ENCODE data around the gene KCNN2.

The KCNN2 gene

DNA sequence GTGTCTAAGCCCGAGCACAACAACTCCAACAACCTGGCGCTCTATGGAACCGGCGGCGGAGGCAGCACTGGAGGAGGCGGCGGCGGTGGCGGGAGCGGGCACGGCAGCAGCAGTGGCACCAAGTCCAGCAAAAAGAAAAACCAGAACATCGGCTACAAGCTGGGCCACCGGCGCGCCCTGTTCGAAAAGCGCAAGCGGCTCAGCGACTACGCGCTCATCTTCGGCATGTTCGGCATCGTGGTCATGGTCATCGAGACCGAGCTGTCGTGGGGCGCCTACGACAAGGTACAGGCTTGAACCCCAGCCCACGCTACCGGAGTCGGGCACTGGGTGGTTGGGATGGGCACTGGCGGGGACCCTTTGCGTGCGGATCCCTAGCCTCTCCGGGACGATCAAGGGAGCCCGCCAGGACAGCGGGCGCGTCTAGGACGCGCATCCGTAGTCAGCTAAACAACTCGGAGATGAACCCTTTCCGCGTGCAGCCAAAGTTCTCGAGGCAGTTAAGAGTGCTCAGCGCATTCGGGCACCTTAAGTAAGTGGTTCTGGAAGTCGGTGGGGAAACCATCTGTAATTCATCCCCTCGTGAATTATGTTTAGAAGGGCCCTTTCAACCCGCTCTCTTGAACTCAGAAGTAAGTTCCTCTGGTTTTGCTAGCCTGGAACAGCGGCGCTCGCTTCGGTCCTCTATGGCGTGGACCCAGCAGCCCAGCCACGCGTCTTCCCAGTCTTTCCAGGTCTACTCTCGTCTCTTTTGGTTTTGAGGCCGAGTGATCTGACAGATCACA is 1.3 kb downstream of the KCNN2 start:
- DNase-seq: no peak

DNA sequence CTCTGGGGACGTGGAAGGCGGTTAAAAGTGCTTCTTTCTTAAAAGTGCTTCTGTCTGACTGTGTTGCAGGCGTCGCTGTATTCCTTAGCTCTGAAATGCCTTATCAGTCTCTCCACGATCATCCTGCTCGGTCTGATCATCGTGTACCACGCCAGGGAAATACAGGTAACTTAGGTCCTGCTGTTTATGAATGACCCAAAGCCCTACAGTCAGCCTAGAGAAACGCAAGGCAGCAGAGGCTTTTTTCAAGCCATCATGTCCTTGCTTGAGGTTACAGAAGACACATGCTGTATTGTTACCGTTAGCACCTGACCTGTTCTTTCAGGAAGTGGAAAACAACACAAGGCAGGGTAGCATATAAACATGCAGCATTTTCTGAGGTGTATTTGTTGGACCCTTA is 2.0 kb downstream of the KCNN2 start:
- DNase-seq: no peak

DNA sequence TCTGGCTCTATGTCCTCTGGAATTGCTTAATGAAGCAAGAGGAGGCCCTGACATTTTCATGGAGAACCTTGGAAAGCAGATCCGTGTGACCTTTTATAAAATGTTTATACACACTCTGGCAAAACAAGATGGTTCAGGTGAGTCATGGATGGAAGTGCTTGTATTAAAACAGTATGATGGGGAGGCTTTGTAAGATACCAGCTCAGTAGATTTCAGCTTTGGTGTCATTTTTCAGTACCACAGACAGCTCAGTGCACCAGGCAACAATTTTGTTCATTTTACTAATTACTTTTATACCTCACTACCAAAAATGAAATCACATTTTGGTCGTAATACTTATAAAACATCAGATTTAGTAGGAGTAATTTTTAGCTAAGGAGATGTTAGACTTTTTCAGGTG is 5.2 kb downstream of the KCNN2 start:
- no peak for DNase-seq

DNA sequence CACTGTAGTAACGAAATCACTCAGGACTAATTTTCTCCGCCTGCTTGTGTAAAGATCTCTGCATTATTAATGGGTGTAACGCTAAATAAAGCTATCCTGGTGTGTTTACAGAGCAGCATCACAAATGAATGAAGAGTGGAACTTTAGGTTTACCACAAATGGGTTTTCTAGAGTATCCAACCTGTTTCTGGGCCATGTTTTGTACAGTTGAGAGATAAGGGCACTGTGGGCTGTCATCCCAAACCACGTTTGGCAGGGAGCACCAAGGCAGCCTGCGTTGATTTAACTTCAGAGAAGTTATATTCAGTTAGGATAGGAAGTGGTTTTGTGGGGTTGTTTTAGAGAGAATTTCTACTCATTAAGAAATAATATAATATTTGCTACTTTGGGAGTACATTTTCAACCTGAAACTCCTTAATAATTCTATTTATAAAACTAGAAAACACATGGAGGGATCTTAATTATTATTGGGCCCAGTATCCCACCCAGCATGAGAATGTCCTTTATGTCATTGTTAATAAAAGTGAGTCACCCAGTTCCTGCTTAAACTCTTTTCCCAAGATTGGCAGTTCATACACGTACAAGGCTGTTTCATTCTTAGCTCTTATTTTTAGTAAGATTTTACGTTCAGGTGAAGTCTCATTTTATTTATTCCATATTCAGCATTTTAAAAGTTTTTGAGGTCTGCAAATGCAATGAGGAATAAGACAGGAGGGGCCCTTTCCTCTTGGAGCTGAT is 8.0 kb downstream of the KCNN2 start:
- DNase-seq: no peak

DNA sequence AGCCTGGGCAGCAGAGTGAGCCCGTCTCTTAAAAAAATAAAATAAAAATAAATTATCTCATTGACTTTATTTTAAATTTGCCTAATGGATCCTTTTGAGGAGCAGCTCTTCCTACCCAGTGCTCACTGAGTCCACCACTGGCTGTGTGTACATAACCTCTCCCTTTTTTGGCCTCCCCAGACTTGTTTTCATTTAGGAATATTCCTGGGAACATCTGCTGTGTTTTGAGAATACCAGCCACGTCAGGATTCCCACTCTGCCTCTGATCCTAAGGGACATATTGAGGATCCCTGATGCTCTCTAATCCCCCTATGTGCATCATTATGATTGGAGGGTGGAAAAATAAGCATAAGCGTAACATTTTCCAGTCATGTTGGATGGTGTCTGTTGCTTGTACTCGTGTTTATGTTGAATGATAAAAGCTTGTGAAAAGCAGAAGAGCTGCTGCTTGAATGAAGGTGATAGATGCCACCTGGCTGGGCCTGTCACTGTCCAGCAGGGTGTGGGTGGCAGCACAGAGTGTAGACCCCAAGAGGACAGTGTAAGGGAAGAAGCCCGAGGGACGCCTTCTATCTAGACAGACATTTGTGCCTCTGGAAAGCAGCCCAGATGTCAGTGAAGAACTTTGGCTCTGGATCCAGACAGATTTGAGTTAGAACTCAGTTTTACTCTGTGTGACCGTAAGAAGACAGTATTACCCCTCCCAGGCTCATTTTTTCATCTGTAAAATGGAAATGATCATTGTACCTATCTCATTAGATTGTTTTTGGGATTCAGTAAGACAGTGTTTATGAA is 15.4 kb downstream of the KCNN2 start:
- no peak for DNase-seq

DNA sequence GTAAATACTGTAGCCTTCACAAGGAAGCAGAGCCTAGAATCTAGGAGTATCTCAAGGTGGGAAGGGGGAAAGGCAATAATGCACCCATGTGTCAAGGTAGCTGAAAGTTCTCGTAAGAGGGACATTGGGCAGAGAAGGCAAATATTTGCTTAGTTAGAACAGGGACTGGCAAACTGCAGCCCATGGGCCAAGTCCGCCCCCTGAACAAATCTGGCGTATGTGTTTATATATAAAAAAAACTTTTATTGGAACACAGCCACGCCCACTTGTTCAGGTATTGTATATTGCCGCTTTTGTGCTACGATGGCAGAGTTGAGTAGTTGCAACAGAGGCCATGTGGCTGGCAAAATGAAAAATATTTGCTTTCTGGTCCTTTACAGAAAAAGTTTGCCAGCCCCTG is 16.1 kb downstream of the KCNN2 start:
- DNase-seq: no peak

DNA sequence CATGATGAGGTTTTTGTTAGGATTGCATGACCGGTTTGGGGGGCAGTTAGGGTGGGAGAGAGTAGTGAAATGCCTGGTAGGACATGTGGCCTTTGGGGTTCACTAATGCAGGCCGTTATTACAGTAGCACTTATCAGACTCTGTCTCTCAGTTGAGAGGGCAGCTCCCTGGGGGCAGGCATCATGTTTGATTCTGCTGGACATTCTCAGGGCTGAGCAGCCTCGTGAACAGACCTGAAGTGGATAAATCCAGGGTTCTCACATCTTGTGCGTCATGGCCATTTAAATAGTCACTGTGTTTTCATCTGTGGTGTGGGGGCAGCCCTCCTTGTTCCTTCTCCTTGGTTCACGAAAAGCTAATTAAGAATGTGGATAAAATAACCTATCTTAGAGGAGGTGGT is 18.9 kb downstream of the KCNN2 start:
- no peak for DNase-seq

DNA sequence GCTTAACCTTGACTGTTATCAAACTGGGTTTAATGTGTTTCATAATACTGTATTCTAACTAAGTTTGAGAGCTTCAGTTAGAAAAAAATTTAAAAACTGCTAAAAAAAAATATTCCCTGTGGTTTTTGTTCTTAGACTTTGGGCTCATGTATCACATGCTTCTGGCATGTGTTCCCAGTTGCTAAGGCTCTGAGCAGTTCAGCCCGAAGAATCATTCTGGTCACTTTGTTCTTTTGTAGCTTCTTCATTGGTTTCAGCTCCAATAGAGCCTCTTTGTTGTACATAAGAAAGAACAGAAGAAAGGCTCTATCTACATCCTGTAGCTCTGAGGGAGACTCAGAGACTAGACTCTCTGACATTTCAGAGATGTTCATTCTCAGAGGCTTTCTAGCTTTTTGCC is 25.6 kb downstream of the KCNN2 start:
- DNase-seq: no peak

DNA sequence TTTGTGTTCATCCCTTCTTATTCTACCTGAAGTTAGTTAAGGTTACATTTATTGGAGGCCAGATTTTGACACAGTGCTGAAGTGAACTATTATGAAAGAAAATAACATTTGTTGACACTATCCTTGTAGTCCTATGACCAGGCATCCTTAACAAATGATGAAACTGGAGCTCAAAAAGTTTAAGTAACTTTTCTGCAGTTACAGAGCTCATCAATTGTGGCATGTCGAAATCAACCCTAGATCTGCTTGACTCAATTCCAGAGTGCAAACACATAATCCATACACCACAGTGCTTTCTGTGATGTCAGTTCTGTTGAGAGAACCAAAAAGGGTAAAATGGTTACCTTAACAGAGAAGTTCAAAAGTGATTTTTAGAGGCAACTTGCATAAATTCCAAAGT is 28.6 kb downstream of the KCNN2 start:
- no peak for DNase-seq

DNA sequence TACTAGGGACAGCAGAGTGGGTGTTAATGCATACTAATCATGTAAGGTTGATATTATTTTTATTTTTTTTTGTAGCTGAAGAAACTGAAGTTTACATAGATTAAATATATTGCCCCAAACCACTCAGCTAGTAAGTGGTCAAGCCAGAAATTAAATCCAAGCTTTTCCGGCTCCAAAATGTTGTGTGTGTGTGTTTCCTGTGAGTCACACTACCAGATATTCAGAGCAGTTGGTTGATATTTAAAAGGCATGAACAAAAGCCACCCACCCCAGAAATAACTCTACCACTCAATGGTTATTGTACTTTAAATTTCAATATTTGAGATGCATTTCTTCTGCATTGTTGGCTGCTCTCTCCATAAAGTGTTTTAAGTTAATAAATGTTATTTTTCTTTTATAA is 29.5 kb downstream of the KCNN2 start:
- DNase-seq: no peak

DNA sequence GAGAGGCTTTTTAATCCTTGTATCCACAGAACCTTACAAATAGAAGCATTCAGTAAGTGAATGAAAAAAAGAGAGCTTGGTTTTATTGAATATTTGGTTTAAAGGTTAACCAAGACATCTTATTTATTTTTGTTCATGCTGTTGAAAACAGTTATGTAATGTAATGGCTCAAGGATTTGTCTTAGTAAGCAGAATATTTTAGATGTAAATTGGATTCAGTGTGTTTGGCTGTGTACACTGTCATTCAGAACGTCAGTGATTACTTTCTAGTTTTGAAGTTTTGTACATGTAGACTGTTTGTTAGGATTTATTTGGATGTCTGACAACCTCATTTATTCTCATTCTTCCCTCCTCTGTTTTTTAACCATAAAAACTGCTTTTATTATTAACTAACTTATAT is 31.3 kb downstream of the KCNN2 start:
- no peak for DNase-seq

DNA sequence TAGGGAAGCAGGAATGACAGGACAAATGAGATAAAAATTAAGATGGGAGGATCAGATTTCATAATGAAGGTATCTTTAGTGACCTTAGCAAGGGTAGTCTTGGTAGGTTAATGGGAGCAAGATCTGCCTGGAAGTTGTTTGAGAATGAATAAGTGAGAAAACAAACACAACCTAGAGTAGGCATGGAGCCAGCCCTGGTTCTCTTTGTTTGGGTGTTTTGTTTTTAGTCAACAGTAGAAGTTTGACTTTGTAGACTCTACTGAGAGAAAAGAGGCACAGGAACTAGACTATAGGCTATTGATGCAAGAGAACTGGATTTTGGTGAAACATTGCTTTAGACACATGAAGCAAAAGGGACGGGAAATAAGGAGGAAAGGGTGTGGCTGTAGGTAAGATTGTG is 40.3 kb downstream of the KCNN2 start:
- DNase-seq: no peak

DNA sequence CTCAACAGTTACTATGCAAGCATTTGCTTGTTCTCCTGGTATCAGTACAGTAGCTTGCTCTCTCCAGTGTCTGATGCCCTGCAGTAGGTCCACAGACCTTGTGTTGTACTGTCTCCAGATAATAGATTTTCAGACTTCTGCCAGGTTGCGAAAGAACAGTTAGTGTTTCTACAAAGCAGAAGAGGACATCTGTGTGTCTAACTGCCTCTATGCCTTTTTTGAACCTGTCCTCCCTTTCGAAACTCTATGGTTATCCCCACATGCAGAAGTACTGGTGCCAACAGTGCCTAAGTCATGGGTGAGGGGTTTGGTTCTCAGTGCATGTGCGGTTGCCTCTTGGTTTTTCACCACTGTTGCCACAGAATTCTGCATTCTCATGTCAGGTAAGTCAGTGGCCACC is 45.9 kb downstream of the KCNN2 start:
- no peak for DNase-seq

DNA sequence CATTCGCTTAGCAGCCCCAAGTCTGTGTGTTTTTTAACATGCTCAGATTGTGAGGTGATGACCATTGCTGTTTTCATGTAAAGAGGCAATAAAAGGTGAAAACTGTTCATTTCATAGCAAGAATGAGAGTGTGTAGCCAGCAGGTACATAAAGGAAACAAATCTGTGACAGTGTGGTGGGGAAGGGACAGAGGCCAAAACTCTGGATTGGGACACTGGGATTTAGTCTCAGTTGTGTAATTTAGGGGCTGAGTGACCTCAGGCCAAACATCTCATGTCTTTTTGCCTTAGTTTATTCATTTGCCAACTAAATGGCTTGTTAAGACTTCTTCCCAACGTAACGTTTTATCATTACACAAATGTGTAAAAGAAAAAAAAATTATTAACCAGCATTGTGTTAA is 47.0 kb downstream of the KCNN2 start:
- DNase-seq: no peak

DNA sequence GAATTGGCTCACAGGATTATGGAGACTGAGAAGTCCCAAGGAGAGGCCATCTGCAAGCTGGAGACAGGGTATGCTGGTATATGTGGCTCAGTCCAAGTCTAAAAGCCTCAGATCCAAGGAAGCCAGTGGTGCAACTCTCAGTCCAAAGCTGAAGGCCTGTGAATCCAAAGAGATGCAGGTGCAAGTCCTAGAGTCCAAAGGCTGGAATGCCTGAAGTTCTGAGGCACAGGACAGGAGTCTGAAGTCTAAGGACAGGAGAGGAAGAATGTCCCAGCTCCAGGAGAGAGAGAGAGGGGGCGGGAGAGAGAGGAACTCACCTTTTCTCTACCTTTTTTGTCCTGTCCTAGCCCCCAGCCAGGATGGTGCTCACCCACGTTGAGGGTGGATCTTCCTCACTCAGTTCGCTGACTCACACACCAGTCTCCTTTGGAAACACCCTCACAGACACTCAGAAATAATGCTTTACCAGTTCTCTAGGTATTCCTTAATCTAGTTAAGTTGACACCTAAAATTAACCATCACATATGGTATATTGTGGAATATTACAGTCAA is 49.6 kb downstream of the KCNN2 start:
- DNase-seq: no peak

DNA sequence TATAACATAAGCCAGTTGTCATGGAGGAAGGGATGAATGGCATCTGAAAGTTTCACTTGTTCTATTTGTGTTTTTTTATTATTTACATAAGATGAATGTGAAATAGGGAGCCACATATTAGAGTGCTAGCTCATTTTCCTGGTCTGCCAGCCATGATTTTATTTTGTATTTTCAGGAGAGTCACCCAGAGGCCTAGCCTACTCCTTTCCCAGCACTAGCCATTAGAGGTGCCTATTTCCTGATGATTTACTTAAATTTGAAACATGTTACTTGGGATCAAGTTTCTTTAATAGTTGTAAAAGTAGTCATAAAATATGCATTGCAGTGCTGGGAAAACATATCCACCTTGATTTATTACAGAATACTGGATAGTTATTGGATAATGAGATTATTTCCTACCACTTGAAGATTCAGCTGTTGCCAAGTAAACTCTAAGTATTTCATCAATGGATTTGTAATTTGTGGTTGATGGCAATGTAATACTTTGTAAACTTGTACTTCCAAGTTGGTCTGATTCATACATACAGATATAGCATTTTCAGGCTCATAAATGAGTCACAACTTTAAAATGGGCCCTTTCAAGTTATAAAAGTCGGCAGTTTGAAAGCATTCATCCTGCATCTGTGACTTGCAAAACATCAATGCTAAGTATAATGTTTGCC is 50.8 kb downstream of the KCNN2 start:
- no peak for DNase-seq

DNA sequence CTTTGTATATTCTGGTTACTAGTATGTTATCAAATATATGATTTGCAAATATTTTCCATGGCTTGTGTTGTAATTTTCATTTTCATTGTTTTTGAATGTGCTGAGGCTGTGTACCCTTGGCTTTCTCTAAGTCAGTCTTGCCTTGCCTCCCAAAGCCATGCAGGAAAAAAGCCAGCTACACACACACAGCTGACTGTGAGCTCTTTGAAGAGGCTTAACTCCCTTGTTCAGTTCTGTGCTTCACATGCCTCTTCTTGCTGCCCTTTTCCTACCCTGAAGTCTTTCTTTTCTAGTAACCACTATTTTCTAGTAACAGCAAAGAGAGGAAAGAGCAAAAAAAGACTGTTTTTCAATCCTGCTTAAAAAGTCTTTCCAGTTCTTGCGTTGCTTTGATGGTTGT is 53.9 kb downstream of the KCNN2 start:
- no peak for DNase-seq

DNA sequence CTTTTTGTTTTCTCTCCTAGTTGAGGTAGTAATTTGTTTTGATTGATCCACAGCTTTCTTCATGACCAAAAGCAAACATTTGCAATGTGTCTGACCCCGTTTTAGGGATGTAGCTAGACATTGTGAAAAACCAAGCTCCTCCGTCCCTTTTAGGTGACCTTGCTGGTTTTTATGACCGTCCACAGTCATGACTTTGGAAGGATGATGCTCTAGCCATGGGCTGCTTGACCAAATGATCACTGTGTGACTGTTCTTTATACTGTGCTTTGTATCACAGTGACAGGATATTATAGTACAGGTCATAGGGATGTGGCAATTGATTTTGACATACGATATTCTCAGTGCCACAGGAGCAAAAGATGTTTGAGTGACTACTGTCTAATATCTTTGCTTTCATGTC is 54.4 kb downstream of the KCNN2 start:
- no peak for DNase-seq

DNA sequence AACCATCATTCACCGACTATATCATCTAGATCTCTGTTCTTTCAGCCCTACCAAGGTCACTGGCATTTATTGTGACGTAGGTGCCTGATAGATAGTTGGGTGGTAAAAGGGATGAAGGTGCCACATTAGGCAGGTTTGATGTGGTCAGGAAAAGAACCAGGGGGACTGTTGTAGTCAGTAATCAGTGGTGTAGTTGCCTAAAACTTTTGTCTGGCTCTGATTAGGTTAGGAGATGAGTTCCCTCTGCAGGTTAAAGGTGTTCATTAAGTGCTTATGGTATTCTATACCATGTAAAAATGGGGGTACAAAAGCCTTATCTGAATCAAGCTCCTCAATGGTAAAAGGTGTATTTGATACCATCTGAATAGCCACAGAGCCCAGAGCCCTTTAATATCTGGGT is 55.6 kb downstream of the KCNN2 start:
- DNase-seq: no peak

DNA sequence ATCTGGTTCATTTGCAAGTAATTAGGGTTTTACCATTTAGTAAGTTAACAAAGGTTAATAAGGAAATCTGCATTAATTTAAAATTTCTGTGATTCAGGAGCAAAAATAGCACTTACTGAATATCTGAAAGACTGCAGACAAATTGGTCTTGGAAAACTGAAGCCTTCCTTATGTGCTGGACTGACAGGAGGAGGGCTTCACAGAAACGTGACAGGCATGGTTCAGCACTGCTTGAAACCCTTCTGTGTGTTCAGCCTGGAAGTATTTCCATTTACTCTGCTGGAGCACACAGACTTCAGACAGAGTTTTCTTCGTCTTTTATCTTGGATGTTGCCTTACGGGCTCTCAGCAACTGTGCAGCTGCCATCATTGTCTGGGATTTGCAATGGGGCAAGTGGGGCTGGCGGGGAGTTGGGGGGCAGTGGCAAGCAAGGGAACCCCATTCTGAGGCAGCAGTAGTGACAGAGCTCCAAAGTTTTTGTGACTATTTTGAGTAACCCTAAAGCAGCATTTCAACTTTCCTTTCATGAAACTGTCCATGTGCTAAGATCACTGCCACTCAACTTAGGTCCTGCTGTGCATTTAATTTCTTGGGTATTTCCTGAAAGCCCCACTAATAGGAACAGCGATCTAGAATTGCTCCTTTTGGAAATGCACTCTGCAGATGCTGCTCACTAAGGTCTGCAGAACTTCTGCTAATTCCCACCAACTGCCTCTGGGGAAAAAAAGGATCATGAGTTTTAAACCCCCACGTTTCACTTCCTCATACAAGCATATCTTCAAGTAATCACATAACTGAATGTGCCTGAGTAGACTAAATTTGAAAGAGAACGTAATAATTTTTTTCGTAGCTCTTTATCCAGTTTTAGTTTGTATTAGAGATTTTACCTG is 56.6 kb downstream of the KCNN2 start:
- DNase-seq: no peak

DNA sequence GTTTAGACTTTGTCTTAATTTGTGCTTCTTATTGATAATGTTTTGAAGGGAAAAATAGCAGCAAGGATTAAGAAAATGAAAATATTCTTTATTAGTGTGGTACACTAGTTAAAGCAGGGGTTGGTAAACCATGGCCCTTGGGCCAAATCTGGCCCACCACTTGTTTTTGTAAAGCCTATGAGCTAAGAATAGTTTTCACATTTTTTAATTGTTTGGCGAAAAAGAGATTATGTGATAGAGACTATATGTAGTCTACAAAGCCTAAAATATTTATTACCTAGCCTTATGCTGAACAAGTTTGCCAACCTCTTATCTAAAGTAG is 57.2 kb downstream of the KCNN2 start:
- DNase-seq: no peak

DNA sequence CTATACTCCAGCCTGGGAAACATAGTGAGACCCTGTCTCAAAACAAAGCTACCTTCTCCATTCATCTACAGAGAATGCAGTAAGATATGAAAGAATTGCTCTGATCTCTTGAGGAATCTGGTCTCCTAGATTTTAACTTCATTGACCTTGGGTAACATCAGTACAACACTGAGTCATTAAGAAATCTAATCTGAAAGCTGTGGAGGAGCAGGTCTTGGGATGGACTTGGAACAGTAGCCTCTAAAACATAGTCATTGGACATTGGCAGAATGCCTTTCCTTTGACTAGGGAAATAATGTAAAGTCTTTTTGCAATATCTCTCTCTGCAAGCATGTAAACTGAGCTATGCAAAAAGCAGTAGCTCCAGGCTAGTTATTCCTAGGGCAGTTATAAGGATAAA is 58.1 kb downstream of the KCNN2 start:
- DNase-seq: no peak
